NCI-H1092 treated with DMSO at 0.1 percent for 48 hours (cell line): ENCODE data around the gene CFAP299.
"Not testable (repeated sequence)": the region's sequence is repeated elsewhere in the genome, so short reads cannot be mapped to it uniquely, and the experiment has no call there.

Source experiments
- DNase-seq: peaks from one replicate; lab custom pipeline; 2025; lab: John Stamatoyannopoulos, UW

Gene CFAP299

GRCh38 chr4:80388284-80388607 is 52.7 kb downstream of the CFAP299 start:
- no peak for DNase-seq

DNA sequence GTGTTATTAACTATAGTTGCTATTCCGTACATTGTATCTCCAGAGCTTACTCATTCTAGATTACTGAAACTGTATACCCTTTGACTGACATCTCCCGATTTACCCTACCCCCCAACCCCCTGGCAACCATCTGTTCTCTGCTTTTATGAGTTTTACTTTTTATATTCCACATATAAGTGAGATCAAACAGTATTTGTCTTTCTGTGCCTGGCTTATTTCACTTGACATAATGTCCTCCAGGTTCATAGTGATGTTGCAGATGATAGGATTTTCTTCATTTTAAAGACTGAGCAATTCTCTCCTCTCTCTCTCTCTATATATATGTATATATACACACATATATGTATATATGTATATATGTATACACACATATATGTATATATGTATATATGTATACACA is 54.6 kb downstream of the CFAP299 start:
- no peak for DNase-seq

DNA sequence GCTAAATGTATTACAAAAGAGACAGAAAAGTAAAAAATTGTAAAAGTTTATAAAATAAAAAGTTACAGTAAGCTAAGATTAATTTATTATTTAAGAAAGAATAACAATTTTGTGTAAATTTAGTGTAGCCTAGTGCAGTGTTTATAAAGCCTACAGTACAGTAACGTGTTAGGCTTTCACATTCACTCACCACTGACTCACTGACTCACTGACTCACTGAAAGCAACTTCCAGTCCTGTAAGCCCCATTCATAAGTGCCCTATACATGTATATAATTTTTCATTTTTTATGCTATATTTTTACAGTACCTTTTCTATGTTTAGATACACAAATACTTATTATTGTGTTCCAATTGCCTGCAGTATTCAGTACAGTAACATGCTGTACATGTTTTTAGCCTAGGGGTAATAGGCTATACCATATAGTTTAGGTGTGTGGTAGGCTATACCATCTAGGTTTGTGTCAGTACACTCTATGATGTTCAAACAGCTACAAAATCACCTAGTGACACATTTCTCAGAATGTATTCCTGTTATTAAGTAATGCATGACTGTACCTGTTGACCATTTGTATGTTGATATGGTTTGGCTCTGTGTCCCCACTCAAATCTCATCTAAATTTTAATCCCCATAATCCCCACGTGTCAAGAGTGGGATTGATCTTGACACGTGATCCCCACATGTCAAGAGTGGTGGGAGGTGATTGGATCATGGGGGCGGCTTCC is 57.9 kb downstream of the CFAP299 start:
- no peak for DNase-seq

DNA sequence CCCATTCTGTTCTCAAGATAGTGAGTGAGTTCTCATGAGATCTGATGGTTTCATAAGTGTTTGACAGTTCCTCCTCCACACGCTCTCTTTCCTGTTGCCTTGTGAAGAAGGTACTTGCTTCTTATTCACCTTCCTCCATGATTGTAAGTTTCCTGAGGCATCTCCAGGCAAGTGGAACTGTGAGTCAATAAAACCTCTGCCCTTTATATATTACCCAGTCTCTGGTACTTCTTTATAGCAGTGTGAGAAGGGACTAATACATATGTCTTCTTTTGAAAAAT is 58.4 kb downstream of the CFAP299 start:
- DNase-seq = no peak

DNA sequence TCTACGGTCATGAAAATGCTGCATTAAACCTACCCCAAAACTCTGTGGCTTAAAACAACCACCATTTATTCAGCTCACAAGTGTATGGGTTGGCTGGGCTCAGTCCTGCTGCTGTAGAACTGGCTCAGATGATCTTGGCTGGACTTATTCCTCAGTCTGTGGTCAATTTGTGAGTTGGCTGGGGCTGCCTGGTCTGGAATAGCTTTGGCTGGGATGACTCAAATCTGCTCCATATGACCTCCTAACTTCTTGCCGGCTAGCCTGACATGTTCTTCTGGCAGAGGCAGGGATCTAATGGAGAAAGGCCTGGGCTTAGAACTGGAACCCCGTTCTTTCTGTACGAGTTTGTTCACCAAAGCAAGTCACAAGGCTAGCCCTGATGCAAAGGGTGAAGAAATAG is 71.7 kb downstream of the CFAP299 start:
- no peak for DNase-seq

DNA sequence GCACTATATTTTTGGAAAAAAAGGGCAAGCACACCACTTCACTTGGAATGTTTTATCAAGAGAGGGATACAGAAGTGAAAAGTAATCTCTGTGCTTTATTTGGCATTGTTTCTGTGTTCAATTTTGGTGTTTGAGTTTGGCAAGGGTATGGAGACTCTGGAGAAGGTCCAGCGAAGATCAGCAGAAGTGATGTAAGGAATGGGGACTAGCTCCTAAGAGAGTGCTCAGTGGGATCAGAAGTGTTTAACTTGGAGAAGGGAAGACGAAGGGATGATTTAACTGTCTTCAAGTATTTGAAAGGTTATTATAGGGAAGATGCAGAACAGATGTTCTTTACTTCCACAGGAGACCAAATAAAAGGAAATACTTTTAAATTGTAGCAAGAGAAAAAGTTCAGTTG is 74.3 kb downstream of the CFAP299 start:
- DNase-seq = no peak

GRCh38 chr4:80412322-80412721 is 76.8 kb downstream of the CFAP299 start:
- no peak for DNase-seq

DNA sequence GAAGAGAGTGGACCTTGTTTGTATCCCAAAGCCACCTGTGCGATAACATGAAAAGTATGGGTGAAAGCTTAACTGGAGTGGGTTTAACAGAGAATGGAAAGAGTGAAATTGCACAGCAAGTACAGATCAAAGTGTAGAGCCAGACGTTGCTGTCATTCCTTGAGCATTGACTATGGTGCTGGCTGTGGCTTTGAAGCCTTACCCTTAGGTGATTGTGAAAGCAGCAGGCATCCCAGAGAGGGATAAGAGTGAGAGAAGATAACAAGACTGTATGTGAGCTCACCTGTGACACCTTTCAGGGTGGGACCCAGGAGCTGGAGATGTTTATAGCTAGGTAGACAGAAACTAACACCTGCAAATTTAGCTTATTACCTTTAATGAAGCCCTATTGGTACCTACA is 77.6 kb downstream of the CFAP299 start:
- no peak for DNase-seq

- no peak for DNase-seq
Measured at GRCh38 chr4:80417019-80417418, 81.5 kb downstream of the CFAP299 start.

DNA sequence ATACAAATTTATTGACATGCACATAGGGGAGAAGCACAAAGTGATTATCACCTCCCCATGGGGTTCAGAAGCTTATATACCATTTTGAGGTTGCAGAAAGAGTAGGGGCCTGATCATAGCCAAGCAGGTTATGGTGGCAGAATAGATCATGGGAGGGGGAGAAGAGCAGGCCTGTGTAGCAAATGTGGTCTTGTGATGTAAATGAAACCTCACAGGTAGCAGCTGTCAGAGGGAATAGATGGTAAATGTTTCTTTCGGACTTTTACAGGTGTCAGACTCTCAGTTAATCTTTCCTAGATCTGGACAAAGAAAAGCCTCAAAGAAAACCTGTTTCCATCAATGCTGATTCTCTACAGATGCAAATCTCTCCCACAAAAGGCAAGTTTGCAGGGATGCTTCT is 84.4 kb downstream of the CFAP299 start:
- no peak for DNase-seq

DNA sequence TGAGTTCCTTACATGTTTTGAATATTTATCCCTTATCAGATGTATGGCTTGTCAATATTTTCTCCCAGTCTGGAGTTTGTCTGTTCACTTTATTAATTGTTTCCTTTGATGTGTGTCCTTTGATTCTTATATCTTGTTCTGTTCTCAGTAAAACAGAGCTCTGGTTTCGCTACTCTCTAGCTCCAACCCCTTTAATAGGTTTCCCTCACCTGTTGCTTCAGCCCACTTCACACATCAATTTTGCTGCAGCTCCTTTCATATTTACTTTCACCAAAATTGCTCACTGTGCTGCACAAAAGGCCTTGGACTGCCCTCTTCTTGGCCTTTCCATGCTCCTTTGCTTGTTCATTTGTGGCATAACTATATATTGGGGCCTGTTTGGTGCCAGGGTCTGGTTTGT is 85.1 kb downstream of the CFAP299 start:
- DNase-seq = no peak

- DNase-seq = no peak
Measured at GRCh38 chr4:80422727-80423404, 87.3 kb downstream of the CFAP299 start.

- no peak for DNase-seq
Measured at GRCh38 chr4:80423553-80424224, 88.2 kb downstream of the CFAP299 start.

DNA sequence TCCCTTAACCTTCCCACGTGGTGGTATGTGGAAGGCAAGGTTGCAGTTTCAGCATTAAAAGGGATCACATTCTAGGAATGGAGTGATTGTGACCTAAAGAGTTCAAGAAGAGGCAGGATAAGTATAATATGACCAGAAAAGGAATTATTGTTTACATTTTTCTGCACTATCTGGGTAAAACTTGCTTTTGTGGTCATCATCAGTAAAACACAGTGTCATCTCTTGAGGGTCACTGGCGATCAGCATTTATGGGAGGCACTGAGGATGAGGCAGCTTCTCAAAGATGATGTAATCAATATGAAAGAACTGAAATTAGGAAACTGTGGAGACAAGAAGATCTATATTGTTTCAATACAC is 88.7 kb downstream of the CFAP299 start:
- DNase-seq = no peak

- DNase-seq = no peak
Measured at GRCh38 chr4:80425124-80426100, 89.9 kb downstream of the CFAP299 start.

GRCh38 chr4:80431203-80431965 is 95.9 kb downstream of the CFAP299 start:
- no peak for DNase-seq

DNA sequence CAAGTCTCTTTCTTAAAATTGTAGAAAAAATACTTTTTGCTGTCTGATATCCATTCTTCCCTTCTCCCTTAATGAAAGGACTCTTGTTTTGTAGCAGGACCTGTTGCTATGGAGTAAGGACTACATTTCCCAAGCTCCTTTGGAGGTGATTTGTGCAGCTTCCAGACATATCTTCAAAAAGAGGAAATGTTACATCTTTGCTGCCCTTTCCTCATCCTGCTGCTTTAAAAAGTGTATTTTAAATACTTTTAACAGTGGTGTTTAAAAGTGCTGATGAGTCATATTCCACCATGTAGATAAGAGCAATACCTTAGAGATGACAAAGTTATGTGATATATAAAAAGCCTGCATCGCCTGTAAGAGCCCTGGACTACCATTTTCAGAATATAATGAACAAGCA is 98.7 kb downstream of the CFAP299 start:
- no peak for DNase-seq

GRCh38 chr4:80438016-80438415 is 102.5 kb downstream of the CFAP299 start:
- no peak for DNase-seq

GRCh38 chr4:80439294-80440061 is 103.9 kb downstream of the CFAP299 start:
- not testable (repeated sequence) for DNase-seq

DNA sequence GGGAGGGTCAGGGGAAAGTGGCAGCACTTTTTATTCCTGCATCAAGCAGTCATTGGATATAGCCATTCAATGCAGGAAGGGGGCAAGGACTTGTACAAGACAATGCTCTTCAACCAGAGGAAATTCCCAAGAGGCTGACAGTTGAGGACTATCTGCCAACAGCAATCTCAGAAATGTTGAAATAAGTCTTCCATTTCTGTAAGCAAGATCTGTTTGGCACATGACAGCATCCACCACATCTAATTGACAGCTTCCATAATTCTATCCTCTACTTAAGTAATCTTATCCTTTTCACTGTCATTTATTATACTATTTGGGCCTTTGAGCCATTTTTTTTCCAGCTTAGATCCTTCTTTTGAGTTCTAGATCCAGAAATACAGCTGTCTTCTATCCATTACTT is 110.7 kb downstream of the CFAP299 start:
- DNase-seq = no peak

GRCh38 chr4:80446664-80447063 is 111.1 kb downstream of the CFAP299 start:
- no peak for DNase-seq
